Nephron progenitor cell (in vitro differentiated cells): ENCODE measurements around the gene TTLL5.

Experiments
- DNase-seq: peaks from one replicate; pipeline ENCODE4 v3.0.0; 2021
- H3K27ac Mint-ChIP-seq: 2 replicates; pipeline ENCODE4 v1.8.0; 2021; ENCODE audit warnings: mild to moderate bottlenecking, moderate library complexity, mixed read lengths
- H3K27me3 Mint-ChIP-seq: 2 replicates; pipeline ENCODE4 v1.8.0; 2021; ENCODE audit warnings: mild to moderate bottlenecking, low read depth, mixed read lengths; ENCODE audit not compliant: poor library complexity
- H3K36me3 Mint-ChIP-seq: 2 replicates; pipeline ENCODE4 v1.8.0; 2021; ENCODE audit warnings: low read depth, mixed read lengths
- H3K4me1 Mint-ChIP-seq: 2 replicates; pipeline ENCODE4 v1.8.0; 2021; ENCODE audit warnings: mixed read lengths
- H3K4me3 Mint-ChIP-seq: 2 replicates; pipeline ENCODE4 v1.8.0; 2021; ENCODE audit warnings: mild to moderate bottlenecking, moderate library complexity, mixed read lengths
- H3K9me3 Mint-ChIP-seq: 2 replicates; pipeline ENCODE4 v1.8.0; 2021; ENCODE audit warnings: mild to moderate bottlenecking, moderate library complexity, mixed read lengths
- CTCF ChIP-seq: fragments of 200-600 bp; sonication (generic); IDR thresholded peaks from 2 replicates; pipeline ENCODE4 v1.5.0; 2021; ENCODE audit warnings: antibody characterized with exemption

Gene TTLL5

GRCh38 chr14:75827331-75827730, 166.3 kb downstream of the TTLL5 start:
- Mint-ChIP-seq H3K27me3 (no peaks in the 10 kb centered on the region), H3K9me3 (no peaks in the 10 kb centered on the region), H3K4me3 (no peak overlapping the region), H3K36me3 (peaks cover 9% of the 10 kb centered on the region), H3K27ac (no peak overlapping the region), H3K4me1 (peaks cover 28% of the 10 kb centered on the region)
- TF ChIP-seq CTCF: no peak
- no peak for DNase-seq

- H3K9me3 Mint-ChIP-seq: no peaks in the 10 kb centered on the region
- peaks cover 32% of the 10 kb centered on the region for H3K4me1 Mint-ChIP-seq
- TF ChIP-seq CTCF: no peak
- no peak overlapping the region for H3K4me3 Mint-ChIP-seq
- no peak overlapping the region for H3K27ac Mint-ChIP-seq
- no peaks in the 10 kb centered on the region for H3K27me3 Mint-ChIP-seq
- no peak for DNase-seq
- peaks cover 5% of the 10 kb centered on the region for H3K36me3 Mint-ChIP-seq
Measured at GRCh38 chr14:75829316-75829715, 168.3 kb downstream of the TTLL5 start.

- no peaks in the 10 kb centered on the region for H3K9me3 Mint-ChIP-seq
- H3K36me3 Mint-ChIP-seq: peaks cover 11% of the 10 kb centered on the region
- no peaks in the 10 kb centered on the region for H3K27me3 Mint-ChIP-seq
- no peak for TF ChIP-seq CTCF
- no peak for DNase-seq
- no peak overlapping the region for H3K4me3 Mint-ChIP-seq
- H3K4me1 Mint-ChIP-seq: peaks cover 23% of the 10 kb centered on the region
- no peak overlapping the region for H3K27ac Mint-ChIP-seq
Measured at GRCh38 chr14:75831455-75831854, 170.4 kb downstream of the TTLL5 start.

- no peak for DNase-seq
- H3K36me3 Mint-ChIP-seq: peaks cover 11% of the 10 kb centered on the region
- peak overlapping the region; percentile 41 for H3K27ac Mint-ChIP-seq
- no peaks in the 10 kb centered on the region for H3K27me3 Mint-ChIP-seq
- H3K4me1 Mint-ChIP-seq: peaks cover 23% of the 10 kb centered on the region
- no peaks in the 10 kb centered on the region for H3K9me3 Mint-ChIP-seq
- no peak for TF ChIP-seq CTCF
- no peak overlapping the region for H3K4me3 Mint-ChIP-seq
Measured at GRCh38 chr14:75831952-75832351, 170.9 kb downstream of the TTLL5 start.

- H3K27ac Mint-ChIP-seq: peak overlapping the region; percentile 41
- H3K36me3 Mint-ChIP-seq: peaks cover 17% of the 10 kb centered on the region
- no peaks in the 10 kb centered on the region for H3K27me3 Mint-ChIP-seq
- no peak for DNase-seq
- no peak for TF ChIP-seq CTCF
- peaks cover 23% of the 10 kb centered on the region for H3K4me1 Mint-ChIP-seq
- no peak overlapping the region for H3K4me3 Mint-ChIP-seq
- no peaks in the 10 kb centered on the region for H3K9me3 Mint-ChIP-seq
Measured at GRCh38 chr14:75832621-75833297, 171.7 kb downstream of the TTLL5 start.

GRCh38 chr14:75833326-75834020, 172.4 kb downstream of the TTLL5 start:
- H3K27me3 Mint-ChIP-seq: no peaks in the 10 kb centered on the region
- peak overlapping the region; percentile 6 for H3K27ac Mint-ChIP-seq
- H3K9me3 Mint-ChIP-seq: no peaks in the 10 kb centered on the region
- peaks cover 25% of the 10 kb centered on the region for H3K36me3 Mint-ChIP-seq
- H3K4me1 Mint-ChIP-seq: peaks cover 23% of the 10 kb centered on the region
- no peak for DNase-seq
- no peak overlapping the region for H3K4me3 Mint-ChIP-seq
- no peak for TF ChIP-seq CTCF
